HL-60/S4 (cell line): Measurements from ENCODE around the gene ZDHHC22.

ENCODE experiments used
- in situ Hi-C: fragments of 300-500 bp; cut with MboI; formaldehyde crosslinking; loops from 2 replicates; pipeline ENCODE4 v1.14.3; 2022; ENCODE audit warnings: low sequenced_read_pairs

ZDHHC22 gene

GRCh38 chr14:77106666-77107065, 34.9 kb downstream of the ZDHHC22 start:
- in situ Hi-C loops, result no loop called here

DNA sequence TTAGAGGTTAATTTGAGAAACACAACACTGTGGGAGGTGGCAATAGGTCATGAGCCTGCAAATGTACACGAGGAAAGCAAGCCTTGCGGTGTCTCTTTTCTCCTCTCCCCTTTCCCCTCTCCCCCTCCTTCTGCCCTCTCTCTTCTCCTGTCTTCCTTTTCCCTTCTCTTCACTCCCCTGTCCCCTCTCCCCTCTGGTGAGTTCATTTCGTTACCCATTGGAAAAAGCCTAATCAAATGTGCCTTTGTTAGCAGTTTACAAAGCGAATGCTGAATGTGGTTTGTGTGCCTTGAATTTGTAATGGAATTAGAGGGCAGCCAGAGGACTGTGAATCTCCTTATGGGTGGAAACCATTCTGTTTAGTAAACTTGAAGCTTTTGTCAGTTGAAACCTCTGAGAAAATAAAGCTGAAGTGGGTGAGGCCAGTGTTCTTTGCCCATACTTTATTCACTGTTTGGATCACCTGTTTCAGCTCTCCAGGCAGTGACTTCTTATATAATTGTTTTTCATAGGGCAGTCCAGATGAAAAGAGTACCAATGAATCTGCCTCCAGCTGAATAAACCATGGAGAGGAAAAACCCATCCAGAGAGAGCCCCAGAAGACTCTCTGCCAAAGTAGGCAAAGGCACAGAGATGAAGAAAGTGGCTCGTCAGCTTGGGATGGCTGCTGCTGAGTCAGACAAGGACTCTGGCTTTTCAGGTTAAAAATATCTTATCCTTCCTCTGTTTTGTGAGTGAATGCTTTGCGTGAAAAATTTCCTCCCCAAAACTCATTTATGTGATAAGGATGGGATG, 36.2 kb downstream of the ZDHHC22 start:
- in situ Hi-C loops, result no loop called here

DNA sequence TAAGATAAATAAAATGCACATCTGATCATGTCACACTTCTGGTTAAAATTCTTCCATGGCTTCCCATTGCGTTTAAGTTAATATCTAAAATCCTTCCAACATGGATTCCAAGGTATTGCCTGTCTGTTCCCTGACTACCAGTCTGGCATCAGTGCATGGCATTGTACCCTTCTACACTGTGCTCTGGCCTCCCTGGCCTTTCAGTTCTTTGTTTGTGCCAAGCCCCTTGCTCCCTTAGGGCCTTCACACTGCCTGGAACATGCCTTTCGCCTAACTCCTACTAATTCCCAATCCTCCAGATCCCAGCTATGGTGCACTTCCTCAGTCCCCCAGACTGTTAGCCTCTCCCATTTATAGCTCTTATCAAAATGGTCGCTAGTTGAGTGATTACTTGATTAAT, 37.2 kb downstream of the ZDHHC22 start:
- in situ Hi-C loops, result no loop called here

GRCh38 chr14:77103951-77104350, 37.6 kb downstream of the ZDHHC22 start:
- in situ Hi-C loops, result no loop called here

- in situ Hi-C loops, result no loop called here
Observed at GRCh38 chr14:77103475-77103874, 38.1 kb downstream of the ZDHHC22 start.

GRCh38 chr14:77102154-77102553, 39.4 kb downstream of the ZDHHC22 start:
- in situ Hi-C loops, result no loop called here

- in situ Hi-C loops, result no loop called here
Observed at GRCh38 chr14:77100961-77101360, 40.6 kb downstream of the ZDHHC22 start.

GRCh38 chr14:77099425-77100167, 42.0 kb downstream of the ZDHHC22 start:
- in situ Hi-C loops, result no loop called here

DNA sequence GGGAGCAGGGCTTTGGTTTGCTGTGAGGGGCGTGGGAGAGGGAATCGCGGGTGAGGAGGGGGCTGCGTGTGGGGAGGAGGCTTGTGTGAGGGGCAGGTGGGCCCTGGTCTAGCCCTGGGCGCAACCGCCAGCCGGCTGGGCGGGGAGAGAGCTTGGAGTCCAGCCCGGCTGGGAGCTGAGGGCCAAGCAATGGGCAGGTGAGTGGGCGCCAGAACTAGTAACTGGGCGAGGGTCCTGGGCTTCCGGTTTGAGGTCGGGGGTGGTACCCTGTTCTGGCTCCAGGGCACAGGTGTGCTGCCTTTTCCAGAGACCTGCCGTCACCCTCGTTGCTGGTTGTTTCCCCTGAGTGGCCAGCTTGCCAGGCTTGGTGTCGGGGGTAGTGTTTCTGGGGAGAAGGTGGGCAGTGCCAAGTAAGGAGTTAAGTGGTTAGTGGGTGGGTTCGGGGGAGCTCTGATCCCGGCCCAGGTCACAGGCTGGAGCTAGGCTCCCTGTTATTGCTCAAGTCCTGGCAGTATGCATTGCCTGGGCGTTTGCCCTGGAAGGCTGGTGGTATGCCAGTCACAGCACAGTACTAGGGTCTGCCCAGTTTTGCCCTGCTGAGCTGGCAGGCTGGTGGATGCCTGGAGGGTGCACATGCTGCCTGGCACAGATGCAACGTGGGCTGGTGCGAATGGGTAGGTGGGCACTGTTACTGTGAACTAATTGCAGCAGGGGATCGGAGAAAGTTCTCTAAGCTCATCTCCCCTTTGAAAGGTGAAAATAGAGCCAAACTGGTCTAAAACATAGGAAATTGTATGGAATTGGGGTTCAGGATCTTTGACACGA, 42.9 kb downstream of the ZDHHC22 start:
- in situ Hi-C loops, result no loop called here

DNA sequence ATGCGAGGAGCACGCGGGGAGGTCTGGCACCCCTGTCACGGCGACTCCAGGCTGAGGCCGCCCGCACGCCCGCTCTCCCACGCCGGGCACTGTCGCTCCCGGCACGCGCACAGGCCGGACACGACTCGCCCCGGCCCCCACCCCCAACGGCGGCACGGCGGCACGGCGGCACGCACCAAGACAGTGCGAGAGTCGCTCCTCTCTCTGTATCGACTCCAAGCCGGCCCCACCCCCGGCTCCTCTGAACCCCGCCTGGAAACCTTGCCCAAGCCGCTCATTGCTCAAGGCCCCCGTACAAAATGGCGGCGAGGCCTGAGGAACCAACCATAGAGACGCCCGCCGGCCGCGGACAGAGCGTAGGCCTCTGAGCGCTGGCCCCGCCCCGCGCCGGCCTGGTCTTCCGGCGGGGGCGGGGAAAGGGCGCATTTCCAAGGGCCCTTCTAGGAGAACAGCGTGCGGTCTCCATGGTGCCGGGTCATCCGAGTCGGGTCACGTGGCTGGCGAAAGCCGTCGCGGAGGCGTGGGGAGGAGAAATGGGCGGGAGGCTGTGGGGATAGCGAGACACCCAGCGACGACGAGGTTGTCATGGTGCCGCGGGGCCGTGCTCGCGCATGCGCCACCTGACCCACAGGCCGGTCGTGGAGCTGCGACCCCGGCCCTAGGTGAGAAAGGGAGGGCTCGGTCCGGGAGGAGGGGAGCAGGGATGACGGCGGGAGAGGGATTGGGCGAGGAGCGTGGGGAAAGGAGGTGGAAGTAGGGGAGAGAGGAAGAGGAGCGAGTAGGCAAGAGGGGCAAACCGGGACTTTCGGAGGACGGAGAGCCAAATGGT, 43.7 kb downstream of the ZDHHC22 start, which contains the start of gene CIPC:
TSS of gene CIPC (plus strand) at position 559 of the 829 bp plus-strand sequence. CDS start 7,451 bp downstream, outside the sequence.
- in situ Hi-C loops, result no loop called here

DNA sequence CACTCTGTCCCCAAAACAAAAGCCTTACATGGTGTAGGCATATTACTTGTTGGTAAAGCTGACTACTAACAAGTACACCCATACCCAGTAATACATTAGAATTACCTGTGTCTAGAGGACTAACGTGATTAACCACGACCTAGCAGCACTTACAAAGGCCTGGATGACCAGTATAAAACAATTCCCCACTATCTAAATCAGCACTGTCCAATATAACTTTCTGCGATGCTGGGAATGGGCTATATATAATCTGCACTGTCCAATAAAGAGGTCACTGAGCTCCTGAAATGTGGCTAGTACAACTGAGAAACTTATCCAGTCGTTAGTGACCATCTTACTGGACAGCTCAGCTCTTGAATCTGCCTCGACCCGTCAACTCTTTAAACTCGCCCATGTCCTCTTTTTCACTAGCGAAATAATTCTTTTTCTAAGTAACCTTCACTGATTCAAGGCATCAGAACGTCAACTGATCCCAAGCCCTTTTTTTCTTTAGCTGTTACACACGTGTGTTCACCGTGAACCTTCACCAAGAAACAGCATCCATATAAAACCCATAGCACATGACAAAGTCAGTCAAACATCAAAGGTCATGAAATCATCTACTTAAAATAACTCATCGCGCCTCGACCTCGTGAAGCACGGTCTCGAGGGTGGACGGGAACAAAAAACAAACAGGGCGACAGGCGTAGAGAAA, 44.4 kb downstream of the ZDHHC22 start:
- in situ Hi-C loops, result no loop called here

- in situ Hi-C loops, result no loop called here
Observed at GRCh38 chr14:77094672-77095284, 46.8 kb downstream of the ZDHHC22 start.

GRCh38 chr14:77092676-77093075, 48.9 kb downstream of the ZDHHC22 start:
- in situ Hi-C loops, result no loop called here

DNA sequence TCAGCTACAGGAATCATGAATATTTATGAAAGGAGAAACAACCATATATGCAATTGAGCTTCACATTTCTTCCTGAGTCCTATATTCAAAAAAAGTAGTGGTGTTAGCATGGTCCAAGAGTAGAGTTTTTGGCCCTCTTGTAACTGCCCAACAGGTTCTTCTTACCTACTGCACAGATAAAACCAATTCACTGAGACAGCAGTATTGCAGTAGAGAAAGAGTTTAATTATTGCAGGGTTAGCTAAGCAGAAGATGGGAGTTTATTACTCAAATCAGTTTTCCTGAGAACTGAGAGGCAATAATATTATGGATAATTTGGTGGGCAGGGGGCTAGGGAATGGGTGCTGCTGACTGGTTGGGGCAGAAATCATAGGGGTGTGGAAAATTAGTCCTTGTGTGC, 50.1 kb downstream of the ZDHHC22 start:
- in situ Hi-C loops, result no loop called here

DNA sequence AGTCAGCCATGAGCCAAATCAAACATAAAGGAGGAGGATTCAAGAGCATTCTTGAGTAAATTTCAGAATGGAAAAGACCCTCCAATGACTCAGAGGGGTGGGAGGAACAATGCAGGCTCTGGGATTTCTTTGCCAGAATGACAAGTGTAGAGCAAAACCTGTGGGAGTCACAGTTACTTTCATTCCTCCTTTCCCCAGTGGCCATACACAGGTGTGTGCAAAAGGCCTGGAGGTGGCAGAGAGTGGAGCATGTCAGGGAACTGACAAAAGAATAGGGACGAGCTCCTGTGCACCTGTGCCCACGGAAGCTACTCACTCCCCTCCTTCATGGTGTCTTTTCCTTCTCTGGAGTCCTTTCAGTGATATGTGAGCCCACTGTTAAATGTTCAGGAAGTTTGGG, 52.9 kb downstream of the ZDHHC22 start:
- in situ Hi-C loops, result no loop called here

DNA sequence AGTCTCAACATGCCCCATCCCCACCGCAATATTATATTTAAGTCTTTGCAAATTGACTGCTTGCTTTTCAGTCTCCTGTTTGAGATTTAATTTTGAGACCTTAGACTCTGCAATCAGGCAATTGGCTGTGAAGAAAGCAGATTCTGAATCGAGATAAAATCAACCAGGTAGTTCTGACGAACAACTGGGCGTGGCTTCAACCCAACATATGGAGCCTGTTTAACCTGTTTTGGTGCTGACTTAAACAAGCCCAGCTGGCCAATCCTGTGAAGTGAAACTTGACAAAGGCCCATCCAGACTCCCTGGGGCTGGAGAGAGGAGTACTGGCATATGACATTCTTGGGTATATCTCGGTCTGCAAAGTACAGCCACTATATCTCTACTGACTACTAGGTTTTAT, 53.4 kb downstream of the ZDHHC22 start:
- in situ Hi-C loops, result no loop called here

DNA sequence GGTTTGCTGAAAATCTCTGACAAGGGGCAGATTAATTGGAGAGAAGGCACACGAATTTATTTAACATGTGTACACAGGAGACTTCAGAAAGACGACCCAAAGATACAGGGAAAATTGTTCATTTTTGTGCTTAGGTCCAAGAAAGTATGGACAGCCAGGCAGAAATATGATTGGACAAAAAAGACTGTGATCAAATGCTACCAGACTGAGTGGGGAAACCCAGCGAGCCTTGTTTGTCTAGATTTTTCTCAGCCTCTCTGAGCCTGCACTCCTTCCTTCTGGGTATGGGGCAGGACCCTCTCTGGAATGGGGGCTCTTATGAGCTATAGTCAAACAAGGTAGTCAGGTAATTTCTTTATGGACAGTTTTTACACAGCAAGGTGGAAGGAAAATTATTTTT, 54.0 kb downstream of the ZDHHC22 start:
- in situ Hi-C loops, result no loop called here

DNA sequence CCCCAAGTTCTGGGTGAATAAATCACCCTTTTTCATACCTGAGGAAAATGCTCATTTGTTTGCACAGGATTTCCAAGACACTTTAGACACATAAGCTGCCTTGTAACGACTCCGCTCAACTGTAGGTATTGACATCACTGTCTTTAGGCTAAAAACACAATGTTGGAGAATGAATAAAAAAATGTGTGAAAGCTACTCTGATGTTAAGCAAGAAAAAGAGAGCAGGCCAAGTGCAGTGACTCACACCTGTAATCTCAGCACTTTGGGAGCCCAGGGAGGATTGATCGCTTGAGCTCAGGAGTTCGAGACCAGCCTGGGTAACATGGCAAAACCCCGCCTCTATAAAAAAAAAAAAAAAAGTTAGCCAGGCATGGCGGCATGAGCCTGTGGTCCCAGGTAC, 54.6 kb downstream of the ZDHHC22 start:
- in situ Hi-C loops, result no loop called here

- in situ Hi-C loops, result no loop called here
Observed at GRCh38 chr14:77086017-77086727, 55.4 kb downstream of the ZDHHC22 start.
